ENCODE data around the gene LMF1. TPM values are rescaled to one million over a fixed set of nuclear protein-coding genes. Genes with fewer than 3 reads are reported as not detected.

Gene LMF1
- polyA plus RNA-seq, 1 donor from 2014 or later = 16.2 TPM

- H3K27me3 ChIP-seq (ENCODE audit: insufficient read depth, low read depth, low read length) = no peaks in the 10 kb centered on the region
- H3K4me3 ChIP-seq (ENCODE audit: low read length) = no peak overlapping the region
- peaks cover under 1% of the 10 kb centered on the region for H3K9me3 ChIP-seq (ENCODE audit: low read length)
- no peak overlapping the region for H2AFZ ChIP-seq (ENCODE audit: low read depth, low read length)
- no peak overlapping the region for H3K27ac ChIP-seq (ENCODE audit: low read length)
- H3K9ac ChIP-seq (ENCODE audit: low read length) = no peak overlapping the region
- no peaks in the 10 kb centered on the region for H3F3A ChIP-seq (ENCODE audit: insufficient read depth, low read length, poor library complexity, severe bottlenecking)
- H3K9me2 ChIP-seq (ENCODE audit: insufficient read depth, low read length) = no peaks in the 10 kb centered on the region
- H3K36me3 ChIP-seq (ENCODE audit: insufficient read depth, low read length) = no peaks in the 10 kb centered on the region
- no peaks in the 10 kb centered on the region for H4K20me1 ChIP-seq (ENCODE audit: insufficient read depth)
- TF ChIP-seq MXI1 (conservative IDR thresholded peaks at IDR 0.05; ENCODE audit: poor library complexity, severe bottlenecking) (no peak), CTCF (IDR thresholded peaks at IDR 0.05; ENCODE audit: poor library complexity, severe bottlenecking) (no peak), RAD21 (conservative IDR thresholded peaks at IDR 0.05) (no peak), EZH2 (IDR thresholded peaks at IDR 0.05; ENCODE audit: borderline replicate concordance, insufficient read depth, low read length, poor library complexity, severe bottlenecking) (no peak), TAF1 (IDR thresholded peaks at IDR 0.05; ENCODE audit: low read depth) (no peak), POLR2AphosphoS5 (IDR thresholded peaks at IDR 0.05) (no peak), SMC3 (conservative IDR thresholded peaks at IDR 0.05; ENCODE audit: poor library complexity) (no peak), REST (IDR thresholded peaks at IDR 0.05; ENCODE audit: borderline replicate concordance) (no peak), EP300 (conservative IDR thresholded peaks at IDR 0.05; ENCODE audit: poor library complexity, severe bottlenecking) (no peak)
- H3K79me2 ChIP-seq (replicated peaks; ENCODE audit: insufficient read depth, low read length) = no peaks in the 10 kb centered on the region
- H3K4me2 ChIP-seq (ENCODE audit: low read length) = no peak overlapping the region
Observed at GRCh38 chr16:830107-830870, 140.5 kb downstream of the LMF1 start.

GRCh38 chr16:828891-829290, 141.9 kb downstream of the LMF1 start:
- no peaks in the 10 kb centered on the region for H3K9me2 ChIP-seq (ENCODE audit: insufficient read depth, low read length)
- TF ChIP-seq RAD21 (conservative IDR thresholded peaks at IDR 0.05) (no peak), SMC3 (conservative IDR thresholded peaks at IDR 0.05; ENCODE audit: poor library complexity) (no peak), MXI1 (conservative IDR thresholded peaks at IDR 0.05; ENCODE audit: poor library complexity, severe bottlenecking) (no peak), EZH2 (IDR thresholded peaks at IDR 0.05; ENCODE audit: borderline replicate concordance, insufficient read depth, low read length, poor library complexity, severe bottlenecking) (no peak), TAF1 (IDR thresholded peaks at IDR 0.05; ENCODE audit: low read depth) (no peak), POLR2AphosphoS5 (IDR thresholded peaks at IDR 0.05) (no peak), REST (IDR thresholded peaks at IDR 0.05; ENCODE audit: borderline replicate concordance) (no peak), EP300 (conservative IDR thresholded peaks at IDR 0.05; ENCODE audit: poor library complexity, severe bottlenecking) (no peak)
- H3K4me2 ChIP-seq (ENCODE audit: low read length) = no peak overlapping the region
- H3K9me3 ChIP-seq (ENCODE audit: low read length) = no peaks in the 10 kb centered on the region
- no peak overlapping the region for H3K27ac ChIP-seq (ENCODE audit: low read length)
- no peaks in the 10 kb centered on the region for H3K79me2 ChIP-seq (replicated peaks; ENCODE audit: insufficient read depth, low read length)
- no peaks in the 10 kb centered on the region for H3F3A ChIP-seq (ENCODE audit: insufficient read depth, low read length, poor library complexity, severe bottlenecking)
- H3K9ac ChIP-seq (ENCODE audit: low read length) = no peak overlapping the region
- no peaks in the 10 kb centered on the region for H4K20me1 ChIP-seq (ENCODE audit: insufficient read depth)
- H2AFZ ChIP-seq (ENCODE audit: low read depth, low read length) = no peak overlapping the region
- no peaks in the 10 kb centered on the region for H3K36me3 ChIP-seq (ENCODE audit: insufficient read depth, low read length)
- H3K4me3 ChIP-seq (ENCODE audit: low read length) = no peak overlapping the region
- H3K27me3 ChIP-seq (ENCODE audit: insufficient read depth, low read depth, low read length) = no peaks in the 10 kb centered on the region

All from neural cell (in vitro differentiated cells).